Limb (tissue), 2 donors: ENCODE data around the gene CYB561A3.

ENCODE experiments used
- DNase-seq, 2 donors: peaks; one replicate each; pipeline ENCODE4 v3.0.0-alpha.2; 2016; ENCODE audit errors: extremely low spot score in 2 of 2

The CYB561A3 gene

DNA sequence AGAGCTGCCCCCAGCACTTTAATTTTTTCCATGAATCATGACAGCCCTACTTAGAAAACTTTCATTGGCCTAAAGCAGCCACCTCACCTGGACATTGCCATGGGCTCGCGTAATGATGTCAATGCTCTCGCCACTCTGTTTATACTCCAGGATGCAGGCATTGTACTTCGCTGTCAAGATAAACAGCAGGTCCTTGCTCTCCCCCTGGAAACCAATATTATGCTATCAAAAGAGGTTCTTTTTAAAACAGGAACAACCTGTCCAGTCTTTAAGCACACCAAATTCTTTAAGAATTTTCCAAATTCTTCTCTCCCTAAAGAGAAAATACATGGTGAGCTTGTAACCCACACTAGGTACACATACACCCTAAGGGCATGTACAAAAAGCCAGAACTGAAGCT, 31.8 kb downstream of the CYB561A3 start:
- DNase-seq, result no peak

DNA sequence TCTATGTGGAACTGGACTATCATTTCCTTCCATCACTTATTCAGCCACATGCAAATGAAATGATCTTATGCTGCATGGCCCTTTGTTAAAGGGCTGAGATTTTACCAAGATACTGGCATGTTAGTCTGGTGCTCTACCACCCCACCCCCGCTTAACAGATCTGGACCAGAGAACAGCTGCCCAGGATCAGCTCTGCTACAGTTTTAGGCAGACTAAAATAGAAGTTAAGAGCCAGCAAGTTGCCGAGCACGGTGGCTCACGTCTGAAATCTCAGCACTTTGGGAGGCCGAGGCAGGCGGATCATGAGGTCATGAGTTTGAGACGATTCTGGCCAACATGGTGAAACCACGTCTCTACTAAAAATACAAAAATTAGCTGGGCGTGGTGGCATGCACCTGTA, 33.3 kb downstream of the CYB561A3 start:
- DNase-seq, result no peak

DNA sequence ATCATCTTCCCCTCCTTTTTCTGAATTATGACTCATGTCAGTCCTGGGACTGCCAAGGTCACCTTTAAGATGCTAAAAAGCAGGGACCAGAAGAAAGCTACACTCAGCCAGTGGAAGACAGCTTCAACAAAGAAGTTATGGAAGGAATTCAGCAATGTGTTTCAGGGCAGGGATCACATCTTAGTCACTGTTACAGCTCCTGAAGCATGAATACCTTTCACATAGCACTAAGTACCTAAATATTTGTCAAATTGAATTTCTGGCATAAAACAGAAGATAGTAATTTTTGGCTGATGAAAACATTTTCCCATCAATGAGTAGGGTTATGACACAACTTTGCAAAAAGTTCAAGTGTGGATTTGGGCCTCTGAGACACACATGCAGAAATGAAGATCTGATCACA, 34.0 kb downstream of the CYB561A3 start:
- DNase-seq, result no peak

GRCh38 chr11:61325649-61326414, 35.9 kb downstream of the CYB561A3 start:
- no peak for DNase-seq

GRCh38 chr11:61315260-61315659, 46.4 kb downstream of the CYB561A3 start:
- no peak for DNase-seq

DNA sequence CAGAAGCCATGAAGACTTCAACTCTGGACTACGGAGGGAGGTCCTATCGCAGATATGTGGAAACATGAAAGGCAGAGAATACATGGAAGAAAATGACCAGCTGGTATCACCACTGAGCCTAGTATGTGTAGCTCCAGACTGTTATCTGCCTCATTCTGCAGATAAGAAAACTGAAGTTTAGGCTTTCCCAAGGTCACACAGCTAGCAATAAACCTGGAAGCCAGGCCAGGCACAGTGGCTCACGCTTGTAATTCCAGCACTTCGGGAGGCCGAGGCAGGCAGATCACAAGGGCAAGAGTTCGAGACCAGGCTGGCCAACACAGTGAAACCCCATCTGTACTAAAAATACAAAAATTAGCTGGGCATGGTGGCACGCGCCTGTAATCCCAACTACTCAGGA, 50.9 kb downstream of the CYB561A3 start:
- no peak for DNase-seq

DNA sequence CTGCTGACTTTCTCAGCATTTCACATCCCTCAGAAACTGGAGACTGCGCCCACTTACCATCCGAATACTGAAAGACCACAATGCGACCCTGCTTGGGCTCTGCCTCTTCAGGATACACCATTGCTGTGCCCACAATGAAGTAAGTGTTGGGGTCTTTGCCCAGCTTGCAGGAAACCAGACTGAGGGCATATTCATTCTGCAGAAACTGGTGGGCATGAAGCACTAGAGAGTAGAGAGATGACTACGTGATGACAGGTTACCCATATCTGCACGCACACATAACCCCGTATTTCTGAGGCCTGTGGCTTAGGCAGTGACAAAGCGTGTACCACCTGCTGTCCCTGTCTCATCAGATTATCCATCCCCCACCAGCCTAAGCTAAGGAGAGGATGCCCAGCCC, 51.9 kb downstream of the CYB561A3 start:
- no peak for DNase-seq

DNA sequence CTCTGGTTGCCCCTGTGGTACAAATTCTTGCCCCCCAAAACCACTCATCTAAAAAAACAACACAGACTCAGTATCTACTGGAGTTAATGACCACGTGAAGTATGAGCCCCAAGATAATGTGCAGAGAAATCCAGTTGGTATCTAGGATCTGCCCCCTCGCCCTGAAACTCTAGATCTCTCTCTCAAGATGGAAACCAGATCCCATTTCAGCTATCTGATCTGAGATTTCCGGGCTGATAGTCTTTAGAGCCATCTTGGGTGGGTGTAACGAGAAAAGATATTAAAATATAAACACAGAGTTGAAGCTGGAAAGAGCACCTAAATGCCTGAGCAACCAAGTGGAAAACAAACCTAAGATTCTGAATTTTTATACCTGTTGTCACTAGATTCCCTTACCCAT, 52.5 kb downstream of the CYB561A3 start:
- no peak for DNase-seq

GRCh38 chr11:61307354-61307753, 54.3 kb downstream of the CYB561A3 start:
- DNase-seq, result no peak

- no peak for DNase-seq
These were observed 55.5 kb downstream of the CYB561A3 start for GRCh38 chr11:61306221-61306620.

GRCh38 chr11:61305417-61305816, 56.3 kb downstream of the CYB561A3 start:
- no peak for DNase-seq

GRCh38 chr11:61303725-61304124, 58.0 kb downstream of the CYB561A3 start:
- DNase-seq, result no peak

- no peak for DNase-seq
These were observed 59.1 kb downstream of the CYB561A3 start for GRCh38 chr11:61302550-61302949.
